Stimulated activated CD8-positive, alpha-beta memory T cell treated with anti-CD3 and anti-CD28 coated beads, Interleukin-4, amount 100 ng/mL, for 24 hours (primary cell): ENCODE data around the gene GABRB3.

Experiments used
- DNase-seq: peaks from one replicate; pipeline ENCODE4 v3.0.0-alpha.2; 2020; ENCODE audit warnings: low read depth

The GABRB3 gene

GRCh38 chr15:26551473-26551872 lies 221.4 kb downstream of the GABRB3 start:
- no peak for DNase-seq

- no peak for DNase-seq
Observed at GRCh38 chr15:26550880-26551279, 222.0 kb downstream of the GABRB3 start.

GRCh38 chr15:26537663-26538062 lies 235.2 kb downstream of the GABRB3 start:
- no peak for DNase-seq

GRCh38 chr15:26531489-26531888 lies 241.4 kb downstream of the GABRB3 start:
- DNase-seq: no peak

GRCh38 chr15:26525096-26525495 lies 247.8 kb downstream of the GABRB3 start:
- no peak for DNase-seq

GRCh38 chr15:26521691-26522198 lies 251.1 kb downstream of the GABRB3 start:
- no peak for DNase-seq

- DNase-seq: no peak
Observed at GRCh38 chr15:26521130-26521529, 251.7 kb downstream of the GABRB3 start.

- no peak for DNase-seq
Observed at GRCh38 chr15:26518885-26519284, 254.0 kb downstream of the GABRB3 start.

- no peak for DNase-seq
Observed at GRCh38 chr15:26516102-26516980, 256.5 kb downstream of the GABRB3 start.

- no peak for DNase-seq
Observed at GRCh38 chr15:26504009-26504408, 268.9 kb downstream of the GABRB3 start.
